Suprapubic skin (tissue), 4 donors: ENCODE measurements around the gene ERICH2.

Experiments used
- EP300 ChIP-seq: sonication (generic); formaldehyde crosslinking; IDR thresholded peaks from one replicate; pipeline ENCODE4 v1.6.1; 2017; ENCODE audit warnings: antibody characterized with exemption
- POLR2A ChIP-seq, 2 donors: fragments of 450-650 bp; IDR thresholded peaks; one replicate each; pipeline ENCODE4 v1.6.1; 2017; ENCODE audit warnings: antibody characterized with exemption in 2 of 2, mild to moderate bottlenecking in 2 of 2, moderate library complexity in 2 of 2
- POLR2AphosphoS5 ChIP-seq, 3 donors: sonication (generic); formaldehyde crosslinking; IDR thresholded peaks; one replicate each; pipeline ENCODE4 v1.6.1; 2017; ENCODE audit warnings: antibody characterized with exemption in 3 of 3
- TF ChIP-seq, protein P1 (sequence below), 2 donors: fragments of 200-600 bp in 1 of 2; fragments of 450-650 bp in 1 of 2; sonication (generic) in 1 of 2; IDR thresholded peaks; one replicate each; pipeline ENCODE4 v1.5.1; 2016 to 2019; ENCODE audit warnings: antibody characterized with exemption in 2 of 2, mild to moderate bottlenecking in 1 of 2, moderate library complexity in 1 of 2

- TF ChIP-seq POLR2A (IDR thresholded peaks at IDR 0.05) (no peak), POLR2AphosphoS5 (IDR thresholded peaks at IDR 0.05) (no peak), EP300 (no peak)
- TF ChIP-seq, protein P1, sequence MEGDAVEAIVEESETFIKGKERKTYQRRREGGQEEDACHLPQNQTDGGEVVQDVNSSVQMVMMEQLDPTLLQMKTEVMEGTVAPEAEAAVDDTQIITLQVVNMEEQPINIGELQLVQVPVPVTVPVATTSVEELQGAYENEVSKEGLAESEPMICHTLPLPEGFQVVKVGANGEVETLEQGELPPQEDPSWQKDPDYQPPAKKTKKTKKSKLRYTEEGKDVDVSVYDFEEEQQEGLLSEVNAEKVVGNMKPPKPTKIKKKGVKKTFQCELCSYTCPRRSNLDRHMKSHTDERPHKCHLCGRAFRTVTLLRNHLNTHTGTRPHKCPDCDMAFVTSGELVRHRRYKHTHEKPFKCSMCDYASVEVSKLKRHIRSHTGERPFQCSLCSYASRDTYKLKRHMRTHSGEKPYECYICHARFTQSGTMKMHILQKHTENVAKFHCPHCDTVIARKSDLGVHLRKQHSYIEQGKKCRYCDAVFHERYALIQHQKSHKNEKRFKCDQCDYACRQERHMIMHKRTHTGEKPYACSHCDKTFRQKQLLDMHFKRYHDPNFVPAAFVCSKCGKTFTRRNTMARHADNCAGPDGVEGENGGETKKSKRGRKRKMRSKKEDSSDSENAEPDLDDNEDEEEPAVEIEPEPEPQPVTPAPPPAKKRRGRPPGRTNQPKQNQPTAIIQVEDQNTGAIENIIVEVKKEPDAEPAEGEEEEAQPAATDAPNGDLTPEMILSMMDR (IDR thresholded peaks at IDR 0.05), result no peak
These were observed 72.6 kb downstream of the ERICH2 start for GRCh38 chr2:170842785-170843184.
